ENCODE measurements around the gene ADCYAP1.

GRCh38 chr18:867257-867656, 37.4 kb upstream of the ADCYAP1 start:
- TF ChIP-seq, protein P1, sequence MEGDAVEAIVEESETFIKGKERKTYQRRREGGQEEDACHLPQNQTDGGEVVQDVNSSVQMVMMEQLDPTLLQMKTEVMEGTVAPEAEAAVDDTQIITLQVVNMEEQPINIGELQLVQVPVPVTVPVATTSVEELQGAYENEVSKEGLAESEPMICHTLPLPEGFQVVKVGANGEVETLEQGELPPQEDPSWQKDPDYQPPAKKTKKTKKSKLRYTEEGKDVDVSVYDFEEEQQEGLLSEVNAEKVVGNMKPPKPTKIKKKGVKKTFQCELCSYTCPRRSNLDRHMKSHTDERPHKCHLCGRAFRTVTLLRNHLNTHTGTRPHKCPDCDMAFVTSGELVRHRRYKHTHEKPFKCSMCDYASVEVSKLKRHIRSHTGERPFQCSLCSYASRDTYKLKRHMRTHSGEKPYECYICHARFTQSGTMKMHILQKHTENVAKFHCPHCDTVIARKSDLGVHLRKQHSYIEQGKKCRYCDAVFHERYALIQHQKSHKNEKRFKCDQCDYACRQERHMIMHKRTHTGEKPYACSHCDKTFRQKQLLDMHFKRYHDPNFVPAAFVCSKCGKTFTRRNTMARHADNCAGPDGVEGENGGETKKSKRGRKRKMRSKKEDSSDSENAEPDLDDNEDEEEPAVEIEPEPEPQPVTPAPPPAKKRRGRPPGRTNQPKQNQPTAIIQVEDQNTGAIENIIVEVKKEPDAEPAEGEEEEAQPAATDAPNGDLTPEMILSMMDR (IDR thresholded peaks at IDR 0.05; ENCODE audit: low read length), result no peak
- TF ChIP-seq EZH2 (optimal IDR thresholded peaks at IDR 0.05; ENCODE audit: low read depth, low read length), result no peak
